Fibroblast of the aortic adventitia (primary cell): ENCODE measurements around the gene SP6. TPM values are rescaled to one million over a fixed set of nuclear protein-coding genes. Genes with fewer than 3 reads are reported as not detected.

Experiments used
- DNase-seq: peaks from one replicate; pipeline ENCODE4 v3.0.0-alpha.2; 2010; ENCODE audit warnings: low read depth
- H3K4me3 ChIP-seq: 2 replicates; pipeline ENCODE4 v1.5.1; 2011; ENCODE audit warnings: low read depth, mild to moderate bottlenecking, control low read depth, low read length, moderate library complexity
- CTCF ChIP-seq: IDR thresholded peaks from 2 replicates; pipeline ENCODE4 v1.5.1; 2011; ENCODE audit warnings: mild to moderate bottlenecking, low read length, control low read depth, inconsistent platforms; ENCODE audit not compliant: insufficient read depth
- total RNA-seq: library from RNA; depleted of rRNA; stranded (reverse); fragments of >200 nt; gene quantifications from 2 replicates; pipeline ENCODE4 v1.2.3, GENCODE V29; 2012; ENCODE audit warnings: low replicate concordance

The SP6 gene
- total RNA-seq, 1 donor = 0.09 TPM

GRCh38 chr17:47872019-47872650 lies 21.2 kb upstream of the SP6 start:
- H3K4me3 ChIP-seq = no peak overlapping the region
- DNase-seq = no peak
- TF ChIP-seq CTCF = no peak

- no peak for TF ChIP-seq CTCF
- no peak for DNase-seq
- no peak overlapping the region for H3K4me3 ChIP-seq
Observed at GRCh38 chr17:47871048-47871447, 20.1 kb upstream of the SP6 start.

GRCh38 chr17:47870056-47870455 lies 19.1 kb upstream of the SP6 start:
- no peak for TF ChIP-seq CTCF
- DNase-seq = no peak
- H3K4me3 ChIP-seq = no peak overlapping the region

- TF ChIP-seq CTCF = no peak
- DNase-seq = no peak
- no peak overlapping the region for H3K4me3 ChIP-seq
Observed at GRCh38 chr17:47869114-47869513, 18.2 kb upstream of the SP6 start.

- H3K4me3 ChIP-seq = no peak overlapping the region
- TF ChIP-seq CTCF = no peak
- no peak for DNase-seq
Observed at GRCh38 chr17:47867813-47868533, 17.0 kb upstream of the SP6 start.

GRCh38 chr17:47866941-47867340 lies 16.0 kb upstream of the SP6 start:
- no peak overlapping the region for H3K4me3 ChIP-seq
- no peak for TF ChIP-seq CTCF
- peak; percentile 72 for DNase-seq
